ENCODE measurements around the gene LSM14B. TPM values are rescaled to one million over a fixed set of nuclear protein-coding genes. Genes with fewer than 3 reads are reported as not detected.
"Not testable (repeated sequence)": the region's sequence is repeated elsewhere in the genome, so short reads cannot be mapped to it uniquely, and the experiment has no call there.

Gene LSM14B
- total RNA-seq, 1 donor from 2014 or later, result 85.8 TPM

DNA sequence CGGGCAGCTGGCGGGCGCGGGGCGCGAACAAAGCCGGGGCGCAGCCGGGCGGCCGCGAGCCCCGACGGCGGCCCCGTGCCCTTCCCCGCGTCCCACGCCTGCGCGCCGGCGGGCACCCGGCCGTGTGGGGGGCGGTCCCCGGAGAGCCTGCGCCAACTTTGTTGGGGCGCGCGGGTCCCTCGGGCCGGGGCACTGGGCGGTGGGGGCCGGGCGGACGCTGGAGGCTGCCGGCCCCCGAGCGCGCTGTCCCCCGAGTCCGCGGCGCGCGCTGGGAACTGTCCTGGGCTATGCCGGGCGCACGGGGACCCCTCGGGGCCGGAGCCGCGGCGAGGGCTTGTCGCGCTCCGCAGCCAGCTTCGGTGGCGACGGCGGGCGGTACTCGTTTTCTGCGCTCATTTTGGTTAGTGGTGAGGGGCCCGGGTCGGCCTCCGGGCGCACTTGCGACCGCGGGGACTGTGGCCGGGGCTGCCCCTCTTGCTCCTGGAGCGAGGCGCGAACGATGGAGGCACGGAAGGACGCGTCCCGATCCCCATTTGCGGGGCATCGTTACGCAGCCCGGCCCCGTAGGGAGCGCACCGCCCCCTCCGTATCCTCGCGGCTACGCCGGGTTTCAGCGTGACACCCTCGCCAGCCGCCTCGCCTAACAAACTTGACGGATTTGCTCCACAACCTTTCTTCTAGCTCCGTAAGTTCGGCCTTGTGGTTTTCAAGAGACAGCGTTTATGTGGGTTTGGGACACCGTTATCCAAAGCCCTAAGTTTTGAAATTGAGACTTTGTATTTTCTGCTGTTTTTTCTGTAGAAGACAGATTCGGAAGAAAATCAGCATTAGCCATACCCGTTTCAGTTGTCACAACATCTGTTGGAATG lies 21.9 kb downstream of the LSM14B start:
- TF ChIP-seq, protein P1, sequence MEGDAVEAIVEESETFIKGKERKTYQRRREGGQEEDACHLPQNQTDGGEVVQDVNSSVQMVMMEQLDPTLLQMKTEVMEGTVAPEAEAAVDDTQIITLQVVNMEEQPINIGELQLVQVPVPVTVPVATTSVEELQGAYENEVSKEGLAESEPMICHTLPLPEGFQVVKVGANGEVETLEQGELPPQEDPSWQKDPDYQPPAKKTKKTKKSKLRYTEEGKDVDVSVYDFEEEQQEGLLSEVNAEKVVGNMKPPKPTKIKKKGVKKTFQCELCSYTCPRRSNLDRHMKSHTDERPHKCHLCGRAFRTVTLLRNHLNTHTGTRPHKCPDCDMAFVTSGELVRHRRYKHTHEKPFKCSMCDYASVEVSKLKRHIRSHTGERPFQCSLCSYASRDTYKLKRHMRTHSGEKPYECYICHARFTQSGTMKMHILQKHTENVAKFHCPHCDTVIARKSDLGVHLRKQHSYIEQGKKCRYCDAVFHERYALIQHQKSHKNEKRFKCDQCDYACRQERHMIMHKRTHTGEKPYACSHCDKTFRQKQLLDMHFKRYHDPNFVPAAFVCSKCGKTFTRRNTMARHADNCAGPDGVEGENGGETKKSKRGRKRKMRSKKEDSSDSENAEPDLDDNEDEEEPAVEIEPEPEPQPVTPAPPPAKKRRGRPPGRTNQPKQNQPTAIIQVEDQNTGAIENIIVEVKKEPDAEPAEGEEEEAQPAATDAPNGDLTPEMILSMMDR (IDR thresholded peaks at IDR 0.05; ENCODE audit: insufficient read depth, low read length, severe bottlenecking), result no peak
- Histone ChIP-seq H3K36me3 (ENCODE audit: control insufficient read depth, insufficient read depth, low read length) (peaks cover 16% of the 10 kb centered on the region), H3K27me3 (ENCODE audit: control insufficient read depth, insufficient read depth, low read length) (no peaks in the 10 kb centered on the region), H3K4me3 (ENCODE audit: low read depth, low read length) (peak overlapping the region; percentile 65)
- DNase-seq (ENCODE audit: low read depth) (peak; percentile 38), FAIRE-seq (no peak)

DNA sequence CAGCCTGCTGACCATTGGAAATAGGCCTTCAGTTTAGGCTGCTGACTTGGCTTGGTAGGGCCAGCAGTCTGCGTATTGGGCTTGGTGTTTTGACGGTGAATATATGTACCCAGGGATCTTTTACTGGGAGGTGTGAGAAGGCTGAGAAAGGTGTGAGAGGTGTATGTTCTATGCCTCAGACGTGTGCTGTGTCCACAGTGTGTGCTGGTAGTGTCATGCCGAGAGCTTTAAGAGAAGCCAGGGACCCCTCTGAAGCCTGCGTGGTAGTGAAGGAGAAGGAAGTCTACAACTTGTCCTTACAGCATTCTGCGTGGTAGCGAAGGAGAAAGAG lies 23.4 kb downstream of the LSM14B start:
- no peak for FAIRE-seq

DNA sequence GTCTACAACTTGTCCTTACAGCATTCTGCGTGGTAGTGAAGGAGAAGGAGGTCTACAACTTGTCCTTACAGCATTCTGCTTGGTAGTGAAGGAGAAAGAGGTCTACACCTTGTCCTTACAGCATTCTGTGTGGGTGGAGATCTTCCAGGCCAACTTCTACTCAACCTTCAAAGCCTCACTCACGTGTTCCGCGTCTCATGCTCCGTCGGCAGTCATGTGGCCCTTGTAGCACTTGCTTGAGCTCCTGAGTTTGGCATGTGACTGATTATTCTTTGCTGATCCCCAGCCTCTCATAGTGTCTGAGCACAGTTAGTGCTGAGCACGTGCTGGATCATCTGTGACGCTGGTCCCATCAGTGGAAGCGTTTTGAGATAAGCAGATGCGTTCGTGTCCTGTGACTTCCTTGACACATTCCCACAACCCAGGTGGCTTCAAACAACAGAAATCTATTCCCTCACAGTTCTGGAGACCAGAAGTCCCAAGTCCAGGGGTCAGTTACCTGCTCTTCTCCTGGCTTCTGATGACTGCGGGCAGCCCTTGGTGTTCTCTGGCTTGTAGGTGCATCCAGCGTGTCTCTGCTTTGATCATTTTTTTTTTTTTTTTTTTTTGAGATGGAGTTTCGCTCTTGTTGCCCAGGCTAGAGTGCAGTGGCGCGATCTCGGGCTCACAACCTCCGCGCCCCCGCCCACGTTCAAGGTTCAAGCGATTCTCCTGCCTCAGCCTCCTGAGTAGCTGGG lies 23.9 kb downstream of the LSM14B start:
- TF ChIP-seq, protein P1 (IDR thresholded peaks at IDR 0.05; ENCODE audit: insufficient read depth, low read length, severe bottlenecking), result no peak
- H3K27me3 ChIP-seq (ENCODE audit: control insufficient read depth, insufficient read depth, low read length), result no peaks in the 10 kb centered on the region
- DNase-seq (ENCODE audit: low read depth), result no peak
- H3K36me3 ChIP-seq (ENCODE audit: control insufficient read depth, insufficient read depth, low read length), result peaks cover 2% of the 10 kb centered on the region
- FAIRE-seq, result no peak
- no peak overlapping the region for H3K4me3 ChIP-seq (ENCODE audit: low read depth, low read length)

More for the DNA sequence above, 23.4 kb downstream of the LSM14B start:
- Histone ChIP-seq H3K4me3 (ENCODE audit: low read depth, low read length) (no peak overlapping the region), H3K36me3 (ENCODE audit: control insufficient read depth, insufficient read depth, low read length) (peaks cover 5% of the 10 kb centered on the region), H3K27me3 (ENCODE audit: control insufficient read depth, insufficient read depth, low read length) (no peaks in the 10 kb centered on the region)
- DNase-seq (ENCODE audit: low read depth), result no peak
- TF ChIP-seq, protein P1 (IDR thresholded peaks at IDR 0.05; ENCODE audit: insufficient read depth, low read length, severe bottlenecking), result no peak

DNA sequence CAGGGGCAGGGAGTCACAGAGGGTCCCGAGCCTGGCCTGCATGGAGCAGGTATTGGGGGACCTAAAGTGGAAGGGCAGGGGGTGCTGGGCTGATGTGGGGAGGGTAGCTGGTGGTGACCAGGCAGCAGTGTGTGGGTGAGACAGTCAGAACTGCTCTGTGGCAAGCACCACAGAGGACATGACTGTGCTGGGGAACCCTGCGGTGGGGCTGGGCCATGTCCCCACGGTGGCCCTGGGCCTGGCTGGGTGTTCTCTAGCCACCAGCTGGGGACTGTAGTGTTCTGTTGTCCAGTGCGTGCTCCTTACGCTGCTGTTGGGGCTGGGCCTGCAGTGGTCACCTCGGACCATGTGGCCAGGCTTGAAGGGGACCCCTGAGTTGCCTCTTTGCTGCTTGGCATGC lies 24.9 kb downstream of the LSM14B start:
- no peak for FAIRE-seq
- H3K36me3 ChIP-seq (ENCODE audit: control insufficient read depth, insufficient read depth, low read length), result peaks cover 1% of the 10 kb centered on the region
- TF ChIP-seq, protein P1 (IDR thresholded peaks at IDR 0.05; ENCODE audit: insufficient read depth, low read length, severe bottlenecking), result no peak
- no peak overlapping the region for H3K4me3 ChIP-seq (ENCODE audit: low read depth, low read length)
- no peaks in the 10 kb centered on the region for H3K27me3 ChIP-seq (ENCODE audit: control insufficient read depth, insufficient read depth, low read length)
- no peak for DNase-seq (ENCODE audit: low read depth)

DNA sequence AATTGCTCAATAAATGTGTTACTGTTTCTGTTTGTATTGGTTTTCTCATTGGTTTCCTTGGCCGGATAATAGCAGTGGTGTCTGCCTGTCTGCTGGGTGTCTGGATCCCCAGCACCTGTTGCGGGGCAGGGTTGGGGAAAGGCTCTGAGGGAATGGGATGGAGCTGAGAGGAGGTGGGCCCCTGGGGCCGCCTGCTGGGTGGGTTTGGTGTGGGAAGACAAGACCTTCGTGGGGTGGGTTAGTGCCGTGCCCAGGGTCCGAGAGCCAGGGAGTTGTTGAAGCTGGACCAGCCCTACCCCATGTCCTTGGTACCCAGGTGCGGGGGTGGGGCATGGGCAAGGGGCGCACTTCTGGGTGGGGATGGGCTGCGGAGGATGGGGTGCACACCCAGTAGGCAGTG lies 25.3 kb downstream of the LSM14B start:
- TF ChIP-seq, protein P1 (IDR thresholded peaks at IDR 0.05; ENCODE audit: insufficient read depth, low read length, severe bottlenecking), result no peak

DNA sequence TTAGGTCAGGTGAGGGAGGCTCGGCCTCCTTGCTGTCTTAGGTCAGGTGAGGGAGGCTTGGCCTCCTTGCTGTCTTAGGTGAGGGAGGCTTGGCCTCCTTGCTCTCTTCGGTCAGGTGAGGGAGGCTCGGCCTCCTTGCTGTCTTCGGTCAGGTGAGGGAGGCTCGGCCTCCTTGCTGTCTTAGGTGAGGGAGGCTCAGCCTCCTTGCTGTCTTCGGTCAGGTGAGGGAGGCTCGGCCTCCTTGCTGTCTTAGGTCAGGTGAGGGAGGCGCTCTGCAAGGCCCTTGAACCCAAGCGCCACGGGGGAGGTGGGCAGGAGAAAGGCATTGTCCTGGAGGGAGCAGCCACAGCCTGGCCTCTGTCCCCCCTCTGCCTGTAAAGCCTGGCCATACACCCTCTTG lies 26.1 kb downstream of the LSM14B start:
- not testable (repeated sequence) for H3K27me3 ChIP-seq (ENCODE audit: control insufficient read depth, insufficient read depth, low read length); FAIRE-seq; H3K36me3 ChIP-seq (ENCODE audit: control insufficient read depth, insufficient read depth, low read length); H3K4me3 ChIP-seq (ENCODE audit: low read depth, low read length); DNase-seq (ENCODE audit: low read depth)

More for the DNA sequence above, 25.3 kb downstream of the LSM14B start:
- FAIRE-seq (no peak), DNase-seq (ENCODE audit: low read depth) (no peak)
- H3K36me3 ChIP-seq (ENCODE audit: control insufficient read depth, insufficient read depth, low read length), result peaks cover 1% of the 10 kb centered on the region
- H3K27me3 ChIP-seq (ENCODE audit: control insufficient read depth, insufficient read depth, low read length), result no peaks in the 10 kb centered on the region
- H3K4me3 ChIP-seq (ENCODE audit: low read depth, low read length), result no peak overlapping the region
